GM21576 (cell line): ENCODE data around the gene TMEM43.

Source experiments
- ATAC-seq: cut with Tn5 transposase; IDR thresholded peaks from one replicate; pipeline ENCODE4 v1.9.1; 2021; ENCODE audit warnings: mild to moderate bottlenecking, moderate library complexity; ENCODE audit not compliant: unreplicated experiment

TMEM43 gene

GRCh38 chr3:14137445-14137844 is 12.6 kb downstream of the TMEM43 start:
- no peak for ATAC-seq

- ATAC-seq, result no peak
Measured at GRCh38 chr3:14138109-14138877, 13.4 kb downstream of the TMEM43 start.

- ATAC-seq, result no peak
Measured at GRCh38 chr3:14138878-14139655, 14.2 kb downstream of the TMEM43 start.

GRCh38 chr3:14139771-14140170 is 14.9 kb downstream of the TMEM43 start:
- ATAC-seq, result no peak

GRCh38 chr3:14140668-14141067 is 15.8 kb downstream of the TMEM43 start:
- ATAC-seq, result no peak

GRCh38 chr3:14141144-14141543 is 16.3 kb downstream of the TMEM43 start:
- no peak for ATAC-seq

GRCh38 chr3:14141602-14142341 is 16.9 kb downstream of the TMEM43 start:
- ATAC-seq, result no peak

- ATAC-seq, result no peak
Measured at GRCh38 chr3:14142567-14143270, 17.9 kb downstream of the TMEM43 start.

GRCh38 chr3:14143271-14144225 is 18.7 kb downstream of the TMEM43 start:
- ATAC-seq, result no peak

- peak; percentile 95 for ATAC-seq
Measured at GRCh38 chr3:14144423-14145075, 19.7 kb downstream of the TMEM43 start.

- no peak for ATAC-seq
Measured at GRCh38 chr3:14145236-14145635, 20.4 kb downstream of the TMEM43 start.

- no peak for ATAC-seq
Measured at GRCh38 chr3:14145670-14146380, 21.0 kb downstream of the TMEM43 start.

GRCh38 chr3:14146381-14147065 is 21.7 kb downstream of the TMEM43 start:
- ATAC-seq, result no peak

- no peak for ATAC-seq
Measured at GRCh38 chr3:14147066-14147435, 22.2 kb downstream of the TMEM43 start.

- no peak for ATAC-seq
Measured at GRCh38 chr3:14147617-14148016, 22.8 kb downstream of the TMEM43 start.

GRCh38 chr3:14148041-14148985 is 23.5 kb downstream of the TMEM43 start:
- no peak for ATAC-seq

GRCh38 chr3:14150078-14150477 is 25.2 kb downstream of the TMEM43 start:
- no peak for ATAC-seq
